Middle frontal gyrus (tissue), 1 donor: ENCODE data around the gene TTC7B.

ENCODE experiments used
- DNase-seq: peaks from one replicate; pipeline ENCODE4 v3.0.0-alpha.2; 2015; ENCODE audit warnings: low spot score; ENCODE audit errors: extremely low spot score

TTC7B gene

DNA sequence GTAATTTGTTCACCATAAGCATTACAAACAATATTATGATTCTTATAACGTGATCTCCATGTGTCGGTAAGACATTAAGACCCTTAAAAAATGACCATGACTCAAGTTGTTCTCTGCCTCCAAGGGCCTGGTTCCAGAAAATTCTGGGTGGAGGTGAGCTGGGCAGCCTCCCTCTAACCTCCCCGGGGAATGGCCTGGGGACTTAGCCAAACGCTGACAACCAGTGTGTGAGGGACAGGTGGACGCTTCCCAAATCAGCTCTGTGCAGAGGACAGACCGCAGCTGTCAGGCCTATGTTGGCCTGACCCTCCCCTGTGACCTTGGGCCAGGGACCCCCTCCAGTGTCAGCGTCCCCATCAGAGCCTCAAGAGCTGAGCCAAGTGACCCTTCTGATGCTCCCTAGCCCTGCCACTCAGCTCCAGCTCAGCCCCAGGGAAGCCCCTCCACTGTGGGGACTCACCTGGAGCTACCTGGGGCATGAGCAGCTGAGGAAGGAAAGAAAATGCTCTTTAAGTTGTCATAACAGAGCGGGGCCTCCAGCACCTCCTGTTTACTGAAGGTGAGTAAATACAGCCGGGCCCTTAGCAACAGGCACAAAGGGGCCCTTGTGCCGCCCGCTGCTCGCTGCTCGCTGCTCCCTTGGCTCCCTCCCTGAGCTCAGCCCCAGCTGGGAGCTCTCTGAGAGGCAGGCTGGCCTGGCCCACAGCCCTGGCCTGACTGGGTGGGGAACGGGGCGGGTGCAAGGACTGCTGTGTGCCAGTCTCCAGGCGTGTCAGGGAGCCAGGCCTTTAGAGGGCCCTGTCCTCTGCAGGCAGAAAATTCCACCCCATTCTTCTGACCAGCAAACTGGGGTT, 302.8 kb downstream of the TTC7B start:
- DNase-seq = peak; percentile 89

DNA sequence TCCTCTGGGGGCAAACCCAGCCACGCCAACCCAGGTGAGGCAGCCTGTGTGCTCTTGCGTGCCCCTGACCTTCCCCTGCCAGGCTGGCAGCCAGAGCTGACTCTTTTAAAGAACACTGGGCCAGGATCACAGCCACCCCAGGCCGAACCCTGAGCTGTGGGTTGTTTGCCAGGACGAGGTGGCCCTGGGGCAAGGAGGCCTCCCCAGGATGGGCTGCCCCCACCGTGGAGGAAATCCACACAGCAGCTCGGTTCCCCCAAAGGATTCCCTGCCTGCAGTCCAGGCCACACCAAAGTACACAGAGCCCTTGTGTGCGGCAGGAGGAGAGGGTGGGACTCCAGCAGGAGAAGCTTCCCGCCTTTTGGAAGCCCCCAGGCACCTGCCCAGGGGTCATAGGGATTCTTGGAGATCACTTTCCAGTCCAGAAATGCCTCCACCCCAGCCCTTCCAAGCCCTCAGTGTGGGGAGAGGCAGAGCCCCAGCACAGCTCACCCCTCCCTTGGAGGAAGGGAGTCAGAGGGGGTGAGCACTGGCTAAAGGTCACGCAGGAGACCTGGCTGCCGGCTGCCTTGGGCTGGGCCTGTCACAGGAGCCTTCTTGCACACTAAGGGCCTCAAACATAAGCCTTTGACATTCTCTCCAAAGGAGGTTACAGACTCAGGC, 303.8 kb downstream of the TTC7B start:
- DNase-seq = no peak

GRCh38 chr14:90511795-90512328, 304.4 kb downstream of the TTC7B start:
- DNase-seq = no peak

DNA sequence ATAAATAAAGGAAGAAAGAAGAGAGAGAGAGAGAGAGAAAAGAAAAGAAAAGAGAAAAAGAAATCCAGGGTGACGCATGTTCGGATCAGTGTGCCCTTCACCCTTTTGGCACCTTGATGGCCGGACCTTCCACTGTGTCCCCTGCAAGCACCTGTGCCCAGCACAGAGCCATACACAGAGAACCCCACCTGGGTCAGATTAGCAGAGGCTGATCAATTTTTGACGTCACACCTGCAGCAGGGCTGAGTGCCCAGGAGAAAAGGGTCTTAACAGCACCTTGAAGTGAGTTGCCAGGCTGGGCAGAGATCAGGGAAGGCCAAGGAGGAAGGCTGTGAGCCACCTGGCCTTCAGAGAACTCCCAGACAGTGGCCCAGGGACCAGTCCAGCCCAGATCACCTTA, 305.0 kb downstream of the TTC7B start:
- DNase-seq = no peak

DNA sequence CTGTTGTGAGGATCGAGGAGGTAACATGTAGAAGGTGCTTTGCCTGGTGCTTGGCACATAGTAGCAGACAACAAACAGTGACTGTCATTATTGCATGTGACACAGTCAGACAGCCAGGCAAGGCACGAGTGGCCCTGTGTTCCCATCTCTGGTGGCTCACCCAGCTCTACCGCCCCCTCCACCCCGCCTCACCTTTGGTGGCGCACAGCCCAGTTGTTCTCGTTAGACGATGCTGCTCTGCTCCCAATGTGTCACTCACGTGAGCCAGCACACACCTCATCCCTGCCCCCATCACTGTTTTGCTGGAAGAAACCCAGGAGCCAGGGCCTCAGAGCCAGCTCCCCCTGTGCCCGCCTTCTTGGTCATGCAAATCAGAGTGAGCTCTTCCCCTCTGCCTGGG, 306.1 kb downstream of the TTC7B start:
- no peak for DNase-seq

DNA sequence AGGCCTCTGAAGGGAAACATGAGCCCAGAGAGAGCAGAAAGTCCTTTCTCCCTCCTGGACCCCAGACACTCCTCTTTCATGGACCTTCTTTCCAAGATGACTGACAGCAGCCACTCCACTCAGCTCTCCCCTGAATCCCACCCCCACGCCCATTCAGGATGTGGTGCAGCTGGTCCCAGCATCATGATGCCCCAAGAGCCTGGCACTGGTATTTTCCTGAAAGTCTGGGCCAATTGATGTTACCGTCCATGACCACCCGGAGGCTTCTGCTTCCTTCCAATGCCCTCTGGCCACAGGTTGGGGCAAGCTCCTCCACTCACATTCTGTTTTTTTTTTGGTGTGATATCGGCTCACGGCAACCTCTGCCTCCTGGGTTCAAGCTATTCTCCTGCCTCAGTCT, 306.8 kb downstream of the TTC7B start:
- DNase-seq = no peak

- no peak for DNase-seq
These were observed 307.5 kb downstream of the TTC7B start for GRCh38 chr14:90508536-90509254.

DNA sequence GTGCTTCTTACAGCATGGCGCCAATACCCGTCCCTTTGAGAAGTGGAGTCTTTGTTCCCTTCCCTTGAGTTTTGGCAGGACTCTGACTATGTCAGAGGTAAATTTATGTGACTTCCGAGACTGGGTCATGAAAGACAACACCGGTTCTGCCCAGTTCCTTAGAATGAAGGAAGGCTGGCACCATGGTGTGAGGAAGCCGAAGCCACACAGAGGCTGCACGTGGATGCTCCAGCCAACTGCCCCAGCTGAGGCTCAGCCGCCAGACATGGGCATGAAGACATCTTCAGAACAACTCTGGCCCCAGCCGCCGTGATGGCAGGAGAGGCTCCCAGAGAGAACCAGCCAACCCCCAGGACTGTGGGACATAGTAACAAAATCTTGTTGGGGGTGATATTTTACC, 308.2 kb downstream of the TTC7B start:
- no peak for DNase-seq

- no peak for DNase-seq
These were observed 308.8 kb downstream of the TTC7B start for GRCh38 chr14:90507428-90507827.

- DNase-seq = no peak
These were observed 309.5 kb downstream of the TTC7B start for GRCh38 chr14:90506748-90507147.

- DNase-seq = no peak
These were observed 310.7 kb downstream of the TTC7B start for GRCh38 chr14:90505531-90505930.

DNA sequence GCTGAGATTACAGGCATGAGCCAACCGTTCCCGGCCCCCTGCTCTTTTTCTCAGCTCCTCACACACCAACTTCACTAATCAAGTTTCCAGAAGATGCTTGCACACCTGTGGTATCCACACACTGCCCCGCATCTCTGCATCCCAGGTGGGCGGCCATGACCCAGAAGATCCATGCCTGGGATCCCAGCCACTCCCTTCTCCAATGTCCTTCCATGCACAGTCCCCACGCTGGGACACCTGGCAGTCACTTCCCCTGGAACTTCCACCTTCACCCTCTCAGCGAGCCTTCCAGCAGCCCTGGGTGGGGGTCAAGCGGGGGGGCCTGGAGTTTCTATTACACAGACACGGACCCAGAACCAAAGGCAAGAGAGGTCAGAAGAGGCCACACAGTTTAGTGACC, 311.6 kb downstream of the TTC7B start:
- no peak for DNase-seq

DNA sequence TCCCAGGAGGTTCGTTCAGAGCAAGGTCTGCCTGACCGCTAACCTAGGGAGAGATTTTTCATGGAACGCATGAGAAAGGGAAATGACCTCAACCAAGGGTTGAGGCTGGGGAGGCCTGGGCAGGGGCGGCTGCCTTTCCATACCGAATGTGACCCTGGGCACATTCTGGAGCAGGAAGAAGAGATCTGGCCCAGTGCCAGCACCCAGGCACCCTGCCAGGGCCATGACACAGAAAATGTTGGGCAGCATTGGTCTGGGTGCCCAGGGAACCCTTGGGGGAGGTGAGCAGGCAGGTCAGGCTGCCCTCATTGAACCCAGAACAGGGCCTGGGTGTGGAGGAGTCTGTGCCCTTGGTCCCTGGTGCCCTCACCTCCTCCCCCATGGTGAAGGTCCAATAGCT, 312.6 kb downstream of the TTC7B start:
- DNase-seq = no peak

- DNase-seq = no peak
These were observed 313.5 kb downstream of the TTC7B start for GRCh38 chr14:90502760-90503159.

- no peak for DNase-seq
These were observed 315.4 kb downstream of the TTC7B start for GRCh38 chr14:90500665-90501370.

- no peak for DNase-seq
These were observed 316.1 kb downstream of the TTC7B start for GRCh38 chr14:90499908-90500664.

DNA sequence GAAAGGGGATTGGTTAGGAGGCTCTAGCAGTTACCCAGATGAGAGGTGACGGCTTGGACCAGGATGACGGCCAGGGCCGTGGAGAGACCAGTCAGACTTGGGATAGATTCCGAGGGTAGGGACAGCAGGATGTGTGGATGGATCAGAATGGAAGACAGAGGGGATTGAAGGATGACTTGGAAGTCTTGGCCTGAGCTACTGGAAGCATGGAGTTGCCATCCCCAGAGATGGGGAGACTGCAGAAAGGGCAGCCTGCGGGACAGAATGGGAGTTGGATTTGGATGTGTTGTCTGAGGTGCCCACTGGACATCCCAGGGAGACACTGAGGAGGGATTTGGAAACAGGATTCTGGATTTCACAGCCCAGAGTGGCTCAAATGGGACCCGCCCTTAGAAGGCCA, 317.1 kb downstream of the TTC7B start:
- DNase-seq = no peak

DNA sequence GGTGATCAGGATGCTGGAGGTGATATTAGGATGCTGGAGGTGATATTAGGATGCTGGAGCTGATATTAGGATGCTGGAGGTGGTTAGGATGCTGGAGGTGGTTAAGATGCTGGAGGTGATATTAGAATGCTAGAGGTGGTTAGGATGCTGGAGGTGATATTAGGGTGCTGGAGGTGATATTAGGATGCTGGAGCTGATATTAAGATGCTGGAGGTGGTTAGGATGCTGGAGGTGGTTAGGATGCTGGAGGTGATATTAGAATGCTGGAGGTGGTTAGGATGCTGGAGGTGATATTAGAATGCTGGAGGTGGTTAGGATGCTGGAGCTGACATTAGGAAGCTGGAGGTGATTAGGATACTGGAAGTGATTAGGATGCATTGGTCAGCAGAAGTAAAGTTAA, 318.0 kb downstream of the TTC7B start:
- DNase-seq = no peak

GRCh38 chr14:90496379-90496778, 319.9 kb downstream of the TTC7B start:
- no peak for DNase-seq
